Left colon (tissue), 2 donors: ENCODE results near the gene MYO1B. TPM values are rescaled to one million over a fixed set of nuclear protein-coding genes. Genes with fewer than 3 reads are reported as not detected.
"Not testable (repeated sequence)": the region's sequence is repeated elsewhere in the genome, so short reads cannot be mapped to it uniquely, and the experiment has no call there.

ENCODE experiments used
- ATAC-seq: fragments of 200-7000 bp; cut with Tn5 transposase; one replicate; pipeline ENCODE4 v1.9.1; 2020; ENCODE audit warnings: mild to moderate bottlenecking, moderate library complexity
- DNase-seq, 2 donors: peaks; one replicate each; pipeline ENCODE4 v3.0.0-alpha.2; 2020
- intact Hi-C, 2 donors: fragments of 100-400 bp; cut with DNase I in 1 of 2; cut with micrococcal nuclease in 1 of 2; formaldehyde crosslinking; loops; one replicate each; pipeline versions ENCODE4 v1.11.2 to v1.14.0; 2022; cut with DNase I, micrococcal nuclease
- total RNA-seq, 2 donors: library from RNA; stranded (reverse); fragmentation: NEBNext Ultra II Directional; extraction: Animal tissue kit (Norgen Biotek cat#: 25700); gene quantifications; one replicate each; pipeline ENCODE4 v1.2.1, GENCODE V29; 2021
- donor health status: DM: no; HTN: no; CAD: no.
- donor health status: DM: yes; HTN: yes; CAD: no.

The MYO1B gene
- total RNA-seq, 2 donors from 2014 or later = 62.1 to 63.2 TPM

DNA sequence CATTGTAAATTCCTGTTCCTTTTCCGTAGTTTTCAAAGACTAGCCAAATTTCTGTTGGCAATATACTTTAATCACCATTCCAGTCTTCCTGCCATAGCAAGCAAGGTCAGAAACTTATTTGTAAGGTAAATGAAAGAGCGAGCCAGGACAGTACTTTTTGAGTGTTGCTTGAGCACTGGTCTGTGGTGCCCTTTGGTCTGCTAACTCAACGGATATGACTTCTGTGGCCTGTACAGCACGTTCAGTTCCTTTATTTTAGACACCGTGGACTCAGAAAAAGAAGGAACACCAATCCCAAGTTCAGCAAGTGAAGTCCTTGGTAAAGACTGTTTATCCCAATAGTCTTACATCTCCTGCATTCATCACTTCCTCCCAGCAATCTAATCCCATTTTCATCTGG lies 166.3 kb downstream of the MYO1B start:
- peak; percentile 71 for ATAC-seq
- no peak for DNase-seq
- intact Hi-C loops = no loop called here

DNA sequence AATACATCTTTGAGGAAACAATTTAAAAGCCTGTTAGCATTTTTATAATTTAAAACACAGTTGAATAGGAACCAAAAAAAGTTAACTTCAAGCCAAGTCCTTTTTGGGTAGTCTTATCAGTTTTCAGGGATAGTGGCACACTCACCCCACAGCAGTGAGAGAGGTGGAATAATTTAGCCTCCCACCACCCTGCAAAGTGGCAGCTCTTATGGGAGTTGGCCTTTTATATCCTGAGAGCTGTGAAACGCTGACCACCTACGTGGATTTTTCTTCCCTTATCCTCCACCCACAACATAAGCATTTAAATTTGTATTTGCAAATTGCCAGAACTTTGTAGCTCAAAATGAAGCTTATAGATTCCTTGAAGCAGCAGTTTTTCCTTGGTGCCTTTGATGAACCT lies 167.1 kb downstream of the MYO1B start:
- no peak for DNase-seq
- no peak for ATAC-seq
- intact Hi-C loops = no loop called here

DNA sequence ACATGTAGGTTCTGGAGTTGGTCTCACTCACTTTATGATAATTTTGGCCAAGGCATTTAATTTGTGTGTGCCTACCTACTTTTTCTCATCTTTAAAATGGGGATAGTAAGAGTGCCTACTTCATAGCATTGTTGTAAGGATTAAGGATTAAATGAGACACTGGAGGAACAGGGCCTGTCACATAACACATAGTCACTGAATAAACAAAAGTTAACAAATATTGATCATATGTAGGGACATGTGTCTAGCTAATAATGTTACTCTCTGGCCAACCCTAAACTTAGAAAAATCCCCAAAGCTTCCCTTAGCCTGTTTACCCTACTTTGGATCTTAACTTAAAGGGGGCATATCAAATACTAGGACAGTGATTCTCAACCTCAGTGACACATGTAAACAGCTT lies 169.9 kb downstream of the MYO1B start:
- ATAC-seq (no peak), DNase-seq (no peak)
- intact Hi-C loops = no loop called here

DNA sequence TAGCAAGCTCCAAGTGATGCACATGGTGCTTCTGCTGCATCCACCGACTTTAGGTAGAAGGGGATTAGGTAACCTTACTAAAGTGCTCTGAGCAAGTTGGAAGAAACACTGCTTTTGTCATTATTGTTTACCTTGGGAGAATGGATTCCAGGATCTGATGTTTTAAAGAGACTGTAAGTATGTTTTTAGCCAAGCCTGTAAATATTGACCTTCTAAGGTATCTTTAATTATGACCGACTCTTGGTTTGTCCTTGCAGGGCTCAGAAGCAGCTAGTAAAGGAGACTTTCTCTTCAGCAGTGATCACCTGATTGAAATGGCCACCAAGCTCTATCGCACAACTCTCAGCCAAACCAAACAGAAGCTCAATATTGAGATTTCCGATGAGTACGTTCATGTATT lies 170.7 kb downstream of the MYO1B start:
- intact Hi-C loops = no loop called here
- ATAC-seq = no peak
- no peak for DNase-seq

DNA sequence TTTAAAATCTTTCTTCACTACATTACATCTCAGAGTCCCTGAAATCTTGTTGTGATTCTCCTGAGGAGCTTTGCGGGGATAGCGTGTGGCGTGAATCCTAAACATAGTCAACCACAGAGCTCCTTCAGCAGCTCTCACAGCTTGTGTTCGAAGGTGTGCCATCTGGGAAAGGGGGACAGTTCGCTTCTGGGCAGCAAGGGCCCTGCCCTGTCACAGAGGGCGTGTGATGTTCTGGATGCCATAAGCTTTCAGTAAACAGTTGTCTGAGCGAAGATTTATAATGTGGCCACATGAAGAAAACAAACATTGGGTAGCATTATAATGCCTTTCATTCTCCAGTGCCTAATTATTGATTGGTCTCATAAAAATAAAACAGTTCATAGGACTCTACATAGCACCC lies 172.5 kb downstream of the MYO1B start:
- ATAC-seq (peak; percentile 82), DNase-seq (peak; percentile 46 to 58)
- intact Hi-C loops = no loop called here

DNA sequence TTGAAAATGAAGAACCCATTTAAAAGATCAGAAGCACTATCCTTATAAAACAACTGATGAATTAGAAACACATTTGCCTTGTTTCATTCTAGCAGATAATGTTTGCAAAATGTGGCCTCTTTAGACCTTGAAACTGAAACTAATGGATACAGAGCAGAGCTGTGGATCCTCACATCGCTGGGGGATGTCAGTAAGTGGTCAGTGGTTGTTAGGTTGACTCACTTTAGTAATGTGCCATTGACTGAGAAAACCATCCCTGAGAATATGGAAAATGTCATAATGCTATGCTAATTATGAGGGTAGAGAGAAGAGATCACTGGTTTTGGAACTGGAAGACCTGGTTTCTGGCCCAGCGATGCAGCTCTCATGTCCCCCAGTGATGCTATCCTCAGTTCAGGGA lies 176.7 kb downstream of the MYO1B start:
- intact Hi-C loops = no loop called here
- DNase-seq = no peak
- ATAC-seq = no peak

DNA sequence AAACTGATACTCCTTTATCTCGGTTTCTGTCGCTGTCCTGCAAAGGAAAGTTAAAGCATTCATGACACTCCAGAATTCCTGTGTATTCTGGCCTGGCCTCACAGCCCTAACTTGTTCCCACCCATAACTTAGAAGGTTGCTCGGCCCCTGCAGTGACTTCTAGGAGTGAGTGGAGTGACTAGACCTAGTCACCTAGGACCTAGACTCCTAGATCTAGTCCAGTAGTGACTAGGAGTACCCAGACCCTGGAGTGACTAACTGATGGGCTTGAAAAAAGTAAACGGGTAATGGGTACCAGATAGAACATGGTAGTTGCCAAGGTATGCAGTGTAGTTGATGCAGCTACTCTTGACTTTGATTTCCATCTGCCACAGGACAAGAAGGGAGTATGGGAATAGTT lies 181.8 kb downstream of the MYO1B start:
- no peak for DNase-seq
- intact Hi-C loops = no loop called here
- no peak for ATAC-seq

DNA sequence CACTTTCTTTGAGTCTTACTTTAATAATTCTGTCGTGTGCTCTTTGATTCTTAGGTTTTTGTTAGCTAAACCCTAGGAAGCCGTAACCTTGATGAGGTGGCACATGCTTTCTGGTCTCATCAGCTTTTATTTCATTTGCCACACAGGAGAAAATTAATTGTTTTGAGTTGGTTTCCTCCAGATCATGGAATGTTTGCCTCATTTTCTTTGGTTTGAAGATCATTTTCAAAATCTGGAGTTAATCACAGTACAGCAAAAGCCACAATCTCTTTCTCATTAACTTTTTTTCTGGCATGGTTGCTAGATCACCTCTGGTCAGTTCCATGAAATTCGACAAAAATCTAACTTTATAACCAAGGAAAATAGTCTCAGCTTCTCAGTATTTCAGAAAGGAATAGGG lies 182.9 kb downstream of the MYO1B start:
- no peak for ATAC-seq
- intact Hi-C loops = no loop called here
- no peak for DNase-seq

DNA sequence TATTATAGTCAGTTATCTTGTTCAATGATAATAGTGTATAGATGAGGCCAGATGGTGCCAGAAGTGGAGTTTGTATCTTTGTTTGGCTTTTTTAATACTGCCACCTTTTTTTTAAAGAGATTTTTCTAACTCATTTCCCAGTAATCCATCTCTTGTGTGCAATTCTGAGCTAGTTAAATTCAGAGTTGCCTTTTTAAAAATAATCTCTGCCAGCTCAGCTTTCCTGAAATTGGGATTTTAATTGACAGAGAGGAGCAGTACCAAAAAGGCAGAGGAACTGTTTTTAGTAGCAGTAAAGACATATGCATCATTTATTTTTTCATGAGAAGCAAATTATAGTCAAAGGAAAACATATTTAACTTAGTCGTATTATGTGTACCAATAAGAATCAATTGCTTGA lies 185.3 kb downstream of the MYO1B start:
- DNase-seq = no peak
- intact Hi-C loops = no loop called here
- no peak for ATAC-seq

DNA sequence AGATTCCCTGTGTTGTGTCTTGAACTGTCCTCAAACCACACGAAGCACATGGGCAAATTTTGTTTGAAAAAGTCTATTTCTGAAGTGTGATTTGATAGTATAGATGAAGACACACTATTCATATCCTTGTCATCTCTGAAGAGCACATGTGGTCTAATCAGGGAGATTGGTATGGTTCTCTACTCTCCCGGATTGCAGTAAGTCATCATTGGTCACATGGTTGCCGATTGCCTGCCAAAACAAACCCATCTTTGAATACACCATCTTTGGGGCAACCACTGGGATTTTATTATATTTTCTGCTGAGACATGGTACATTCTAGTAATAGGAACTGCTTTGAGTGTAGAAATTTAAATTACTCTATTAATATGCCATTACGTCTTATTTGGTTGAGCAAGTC lies 186.9 kb downstream of the MYO1B start:
- DNase-seq (no peak), ATAC-seq (no peak)
- intact Hi-C loops = no loop called here

DNA sequence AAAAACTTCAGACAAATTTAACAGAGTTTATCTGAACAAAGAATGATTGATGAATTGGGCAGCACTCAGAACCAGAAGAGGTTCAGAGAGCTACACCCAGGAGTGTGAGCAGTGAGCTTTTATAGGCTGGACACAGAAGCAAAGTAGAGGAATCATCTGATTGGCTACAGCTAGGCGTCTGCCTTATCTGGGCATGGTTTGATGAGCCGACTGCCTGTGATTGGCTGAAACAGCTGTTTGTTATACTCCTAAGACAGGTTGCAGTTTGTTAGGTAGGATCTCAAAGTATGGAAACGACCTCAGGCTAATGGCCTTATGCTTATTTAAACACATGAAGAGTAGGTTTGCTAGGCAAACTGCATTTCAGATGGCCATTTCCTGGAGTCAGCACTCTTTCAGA lies 188.9 kb downstream of the MYO1B start:
- DNase-seq (no peak), ATAC-seq (no peak)
- intact Hi-C loops = no loop called here

DNA sequence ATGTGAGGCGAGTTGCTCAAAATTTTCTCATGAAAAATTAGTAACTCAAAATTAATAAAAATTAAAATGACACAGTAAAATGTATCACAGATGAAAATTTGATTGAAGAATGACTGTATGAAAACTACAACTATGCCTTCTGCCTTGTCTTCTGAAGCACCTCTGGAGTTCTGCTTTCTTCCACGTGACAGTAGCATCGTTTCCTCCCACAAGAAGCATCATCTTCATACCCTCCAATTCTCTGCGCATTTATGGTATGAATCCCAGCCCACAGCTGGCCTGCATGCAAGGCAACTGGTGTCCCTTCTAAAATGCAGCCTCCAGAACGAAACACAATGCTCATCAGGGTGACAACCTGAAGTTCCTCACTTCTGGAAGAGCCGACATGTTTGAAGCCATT lies 189.9 kb downstream of the MYO1B start:
- DNase-seq = no peak
- intact Hi-C loops = no loop called here
- no peak for ATAC-seq

DNA sequence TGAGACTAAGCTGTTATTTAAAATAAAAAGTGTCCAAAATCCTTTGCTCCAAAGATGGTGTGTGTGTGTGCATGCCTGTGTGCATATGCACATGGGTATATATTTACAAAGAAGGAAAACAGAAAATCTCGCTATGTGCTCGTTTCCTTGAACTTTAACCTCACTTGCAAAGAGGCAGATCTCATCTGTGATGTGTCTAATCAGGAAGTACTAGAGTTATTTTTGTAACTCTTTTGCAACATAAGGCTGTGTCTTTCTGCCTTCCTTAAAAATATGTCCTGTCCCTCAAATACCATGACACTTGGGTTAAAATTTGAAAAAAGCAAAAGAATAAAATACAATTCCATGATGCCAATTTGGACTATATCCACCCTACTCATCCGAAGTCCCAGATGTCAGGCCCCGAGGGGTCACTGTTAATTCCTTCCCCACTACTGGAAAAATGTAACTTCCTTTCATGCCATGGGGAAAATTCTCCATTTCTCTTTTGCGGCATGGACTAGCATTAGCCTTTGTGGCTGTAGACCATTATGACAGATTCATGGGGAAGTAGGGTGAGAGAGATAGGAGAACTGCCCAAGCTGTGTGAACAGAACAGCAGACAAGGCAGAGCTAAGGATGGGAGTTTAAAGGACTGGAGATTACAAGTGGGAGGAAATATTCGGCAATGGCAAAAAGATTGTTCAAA lies 191.3 kb downstream of the MYO1B start:
- intact Hi-C loops = no loop called here
- ATAC-seq (peak; percentile 90), DNase-seq (no peak)

DNA sequence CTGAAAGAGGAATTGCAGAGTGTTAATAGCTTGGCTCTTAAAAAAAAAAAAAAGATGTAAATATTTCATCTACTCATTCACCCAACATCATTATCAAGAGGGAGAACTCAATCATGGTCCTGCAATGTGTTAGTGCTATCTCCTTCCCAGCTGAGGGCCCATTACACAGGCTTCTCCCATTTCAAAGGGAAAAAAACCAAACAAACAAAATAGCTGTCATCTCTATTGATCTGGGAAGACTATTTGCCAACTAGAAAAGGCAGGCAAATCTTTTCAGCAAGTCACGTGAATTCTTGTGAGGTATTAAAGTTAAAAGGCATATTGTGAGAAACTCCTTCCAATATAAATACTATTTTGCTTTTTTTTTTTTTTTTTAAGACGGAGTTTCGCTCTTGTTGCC lies 194.3 kb downstream of the MYO1B start:
- intact Hi-C loops = no loop called here
- no peak for DNase-seq
- ATAC-seq = no peak

DNA sequence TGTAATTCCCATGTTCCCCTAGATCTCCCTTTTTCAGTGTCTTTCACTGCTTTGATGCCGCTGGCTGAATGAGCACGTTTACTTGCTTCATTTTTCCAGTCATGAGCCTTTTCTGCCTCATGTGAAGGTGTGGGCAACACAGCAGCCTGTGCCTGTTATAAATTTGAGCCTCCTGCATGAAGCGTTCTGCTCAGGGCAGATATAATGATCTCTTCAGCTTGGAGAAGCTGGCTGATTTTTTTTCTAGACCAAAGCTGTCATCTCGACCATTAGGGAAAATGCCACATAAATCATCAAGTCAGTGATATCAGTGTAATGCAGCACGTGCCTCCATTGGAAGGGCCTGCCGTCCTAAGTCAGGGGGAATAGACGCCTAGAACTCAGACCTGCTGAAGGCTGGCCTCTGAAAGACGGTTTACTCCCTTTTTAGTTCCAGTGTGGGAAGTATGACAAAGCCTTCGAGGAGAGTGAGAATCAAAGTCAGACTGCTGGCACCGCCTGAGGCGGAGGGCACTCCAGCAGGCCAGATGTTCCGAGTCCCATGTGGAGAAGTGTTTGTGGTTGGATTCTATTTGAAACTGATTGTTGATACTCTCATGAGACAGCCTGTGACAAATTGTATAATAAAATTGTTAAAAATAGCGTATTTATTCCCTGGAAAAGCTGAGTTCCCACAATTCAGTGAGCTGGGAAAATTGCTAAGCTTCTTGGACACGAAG lies 196.5 kb downstream of the MYO1B start:
- intact Hi-C loops = no loop called here
- ATAC-seq = no peak
- no peak for DNase-seq

DNA sequence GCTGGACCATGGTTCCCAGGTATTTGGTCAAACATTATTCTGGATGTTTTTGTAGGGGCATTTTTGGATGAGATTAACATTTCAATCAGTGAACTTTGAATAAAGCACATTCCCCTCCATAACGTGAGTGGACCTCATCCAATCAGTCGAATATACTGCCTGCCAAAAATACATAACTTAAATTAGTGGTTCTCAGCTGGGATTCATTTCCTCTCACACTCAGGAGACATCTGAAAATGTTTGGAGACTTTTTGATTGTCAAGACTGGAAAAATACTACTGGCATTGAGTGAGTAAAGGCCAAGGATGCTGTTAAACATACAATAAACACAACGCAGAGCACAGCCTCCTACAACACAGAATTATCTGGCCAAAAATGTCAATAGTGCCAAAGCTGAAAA lies 198.2 kb downstream of the MYO1B start:
- ATAC-seq (no peak), DNase-seq (no peak)
- intact Hi-C loops = no loop called here

DNA sequence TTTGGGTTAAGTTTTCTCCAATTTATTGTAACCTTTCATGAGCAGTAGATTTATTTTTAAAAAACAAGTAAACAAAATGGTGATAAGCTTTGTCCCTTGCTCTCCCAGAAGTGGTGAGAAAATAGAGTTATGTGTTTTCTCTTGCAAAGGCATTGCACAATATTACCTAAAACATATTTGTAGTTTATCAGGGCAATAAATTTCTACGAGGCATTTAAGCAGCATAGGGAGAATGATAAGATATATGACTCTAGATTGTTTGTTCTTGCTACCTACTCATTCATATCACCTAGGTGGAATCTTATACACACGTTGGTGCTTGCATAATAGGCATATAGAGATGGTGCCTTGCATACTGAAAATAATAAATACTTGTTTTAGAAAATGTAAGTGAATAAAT lies 201.7 kb downstream of the MYO1B start:
- intact Hi-C loops = no loop called here
- ATAC-seq (peak; percentile 49), DNase-seq (no peak)

DNA sequence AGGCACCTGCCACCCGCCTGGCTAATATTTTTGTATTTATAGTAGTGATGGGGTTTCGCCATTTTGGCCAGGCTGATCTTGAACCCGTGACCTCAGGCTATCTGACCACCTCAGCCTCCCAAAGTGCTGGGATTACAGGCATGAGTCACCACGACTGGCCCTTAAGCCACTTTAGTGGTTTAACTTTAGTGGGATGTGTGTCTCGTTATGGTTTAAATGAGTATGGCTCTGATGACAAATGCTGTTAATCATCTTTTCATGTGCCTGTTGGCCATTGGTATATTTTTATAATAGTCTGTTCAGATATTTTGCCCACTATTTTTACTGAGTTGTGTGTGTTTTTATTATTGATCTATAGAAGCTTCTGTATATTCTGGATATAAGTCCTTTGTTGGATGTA lies 205.9 kb downstream of the MYO1B start:
- no peak for ATAC-seq
- no peak for DNase-seq

DNA sequence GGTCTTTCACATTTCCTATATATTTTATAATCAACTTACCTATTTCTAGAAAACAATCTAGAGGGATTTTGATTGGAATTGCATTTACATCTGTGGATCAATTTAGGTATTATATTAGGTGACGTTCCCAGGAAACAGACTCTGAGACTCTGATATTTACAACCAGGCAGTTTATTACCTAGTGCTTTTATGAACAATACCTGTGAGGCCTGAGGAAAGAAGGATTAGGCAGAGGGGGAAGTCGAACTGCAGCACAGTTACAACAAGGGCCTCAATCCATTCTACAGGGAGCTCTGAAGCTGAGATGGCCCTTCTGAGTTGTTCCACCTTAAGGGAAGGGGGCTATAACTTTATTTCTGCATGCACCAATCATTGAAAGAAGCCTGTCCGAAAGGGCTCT lies 206.9 kb downstream of the MYO1B start:
- DNase-seq (no peak), ATAC-seq (peak; percentile 59)
- intact Hi-C loops = no loop called here

More for the DNA sequence above, 205.9 kb downstream of the MYO1B start:
- intact Hi-C loops = no loop called here

DNA sequence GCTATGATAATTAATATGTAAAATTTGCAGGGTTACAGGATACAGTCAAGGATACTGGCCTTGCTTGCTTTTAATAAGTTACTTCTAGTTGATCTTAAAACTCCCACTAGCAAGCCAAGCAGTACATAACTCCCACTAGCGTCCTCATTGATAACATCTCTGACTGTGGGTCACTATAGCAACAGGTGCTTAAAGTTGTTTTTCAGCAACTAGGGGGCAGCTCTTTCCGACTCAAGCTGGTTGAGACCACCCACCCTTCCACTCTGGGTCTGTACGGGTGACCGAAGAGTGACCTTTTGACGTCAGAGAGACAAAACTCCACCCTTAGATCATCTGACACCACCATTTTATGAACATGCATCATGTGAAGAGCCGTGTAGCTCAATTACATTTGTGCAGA lies 208.6 kb downstream of the MYO1B start:
- no peak for DNase-seq
- intact Hi-C loops = no loop called here
- no peak for ATAC-seq

DNA sequence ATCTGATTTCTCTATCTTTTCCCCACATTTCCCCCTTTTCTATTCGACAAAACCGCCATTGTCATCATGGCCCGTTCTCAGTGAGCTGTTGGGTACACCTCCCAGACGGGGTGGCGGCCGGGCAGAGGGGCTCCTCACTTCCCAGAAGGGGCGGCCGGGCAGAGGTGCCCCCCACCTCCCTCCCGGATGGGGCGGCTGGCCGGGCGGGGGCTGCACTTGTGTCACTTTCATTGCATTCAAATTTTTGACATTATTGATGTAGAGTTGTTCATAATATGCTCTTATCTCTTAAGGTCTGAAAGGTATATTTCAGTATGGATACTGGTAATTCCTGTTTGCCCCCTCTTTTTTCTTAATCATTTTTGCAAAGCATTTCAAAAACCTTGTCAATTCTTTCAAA lies 211.3 kb downstream of the MYO1B start:
- ATAC-seq, intact Hi-C loops, DNase-seq: not testable (repeated sequence)
